Measurements from ENCODE around the gene PSME4. TPM values are rescaled to one million over a fixed set of nuclear protein-coding genes. Genes with fewer than 3 reads are reported as not detected.

Gene PSME4
- total and polyA plus RNA-seq, 4 donors, result 15.4 to 52.8 (median 28.4) TPM

DNA sequence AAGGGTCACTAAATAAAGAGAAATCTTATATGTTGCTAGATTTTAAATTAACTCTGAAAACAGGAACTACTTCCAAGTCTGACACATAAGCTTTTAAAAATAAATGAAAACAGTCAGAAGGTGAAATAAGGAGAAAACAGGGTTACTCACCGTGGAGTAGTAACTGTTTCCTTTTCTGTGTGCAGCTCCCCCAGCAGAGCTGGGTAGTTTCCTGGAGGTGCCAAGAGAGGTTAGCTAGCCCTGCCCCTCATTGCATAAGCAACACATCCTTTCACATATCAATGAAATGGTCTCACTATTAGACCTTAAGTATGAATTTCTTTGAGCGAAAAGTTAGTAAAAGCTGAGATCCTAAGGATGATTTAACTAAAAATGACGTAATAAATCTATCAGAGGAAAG lies 57.1 kb downstream of the PSME4 start:
- no peaks in the 10 kb centered on the region for H3K9me3 ChIP-seq (ENCODE audit: control insufficient read depth in 4 of 4, low read length in 3 of 4)
- H3K36me3 ChIP-seq (ENCODE audit: control insufficient read depth in 4 of 4, insufficient read depth in 3 of 4, low read depth in 1 of 4, low read length in 3 of 4), result peaks cover 9 to 27% (median 17%) of the 10 kb centered on the region in 4 donors
- peaks cover 0 to 1% (median 0%) of the 10 kb centered on the region in 4 donors for H3K4me1 ChIP-seq (ENCODE audit: control insufficient read depth in 4 of 4, insufficient read depth in 4 of 4, low read length in 3 of 4)
- H3K4me3 ChIP-seq (ENCODE audit: low read depth in 1 of 3, low read length in 3 of 3), result no peak overlapping the region
- TF ChIP-seq CTCF (IDR thresholded peaks at IDR 0.05; ENCODE audit: low read depth, low read length, missing input control), result no peak
- TF ChIP-seq, protein P1, sequence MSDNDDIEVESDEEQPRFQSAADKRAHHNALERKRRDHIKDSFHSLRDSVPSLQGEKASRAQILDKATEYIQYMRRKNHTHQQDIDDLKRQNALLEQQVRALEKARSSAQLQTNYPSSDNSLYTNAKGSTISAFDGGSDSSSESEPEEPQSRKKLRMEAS (IDR thresholded peaks at IDR 0.05), result no peak
- WGBS, result 79% methylated on average over 3 of the region's 3 CpGs
- H3K27ac ChIP-seq (ENCODE audit: low read depth in 1 of 2, low read length in 2 of 2), result no peak overlapping the region
- no peak overlapping the region for H3K9ac ChIP-seq (ENCODE audit: low read depth in 1 of 2, low read length in 2 of 2)
- H3K27me3 ChIP-seq (ENCODE audit: control insufficient read depth in 4 of 4, insufficient read depth in 4 of 4, low read length in 3 of 4), result no peaks in the 10 kb centered on the region
- no peak for DNase-seq (ENCODE audit: low spot score)

DNA sequence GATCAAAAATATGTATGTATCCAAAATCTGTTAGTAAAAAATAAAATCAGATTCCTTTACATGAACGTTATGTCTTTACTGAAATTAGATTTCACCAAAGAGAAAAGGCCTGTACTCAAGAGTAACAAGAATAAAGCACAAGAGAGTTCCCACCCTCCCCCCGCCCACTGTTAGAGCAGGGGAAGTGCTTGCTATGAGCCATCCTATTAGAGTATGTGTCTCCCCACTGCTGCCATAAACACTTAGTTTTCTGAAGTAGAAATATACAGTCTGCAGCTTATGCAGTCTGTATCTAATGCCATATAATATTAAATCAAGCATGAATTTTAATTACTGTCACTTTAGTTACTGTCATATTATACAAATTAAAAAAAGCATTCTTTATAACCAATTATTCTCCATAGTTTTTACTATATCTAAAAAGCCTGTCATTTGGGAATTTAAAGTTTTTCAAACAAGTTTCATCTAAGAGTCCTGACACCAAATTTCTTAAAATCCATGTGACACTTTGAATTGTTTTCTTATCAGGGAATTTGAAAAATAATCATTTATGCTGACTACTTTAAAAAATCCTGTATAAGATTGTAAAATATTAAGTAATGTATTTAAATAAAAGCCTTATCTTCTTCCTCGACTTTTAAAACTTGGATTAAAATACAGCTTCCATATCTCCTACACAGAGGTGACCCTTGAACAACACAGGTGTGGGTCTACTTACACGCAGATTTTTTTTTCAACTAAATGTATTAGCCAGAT lies 59.2 kb downstream of the PSME4 start:
- no peak overlapping the region for H3K27ac ChIP-seq (ENCODE audit: low read depth in 1 of 2, low read length in 2 of 2)
- peaks cover 0 to 1% (median 0%) of the 10 kb centered on the region in 4 donors for H3K4me1 ChIP-seq (ENCODE audit: control insufficient read depth in 4 of 4, insufficient read depth in 4 of 4, low read length in 3 of 4)
- WGBS, result 88% methylated on average over 4 of the region's 4 CpGs
- H3K9ac ChIP-seq (ENCODE audit: low read depth in 1 of 2, low read length in 2 of 2), result no peak overlapping the region
- H3K27me3 ChIP-seq (ENCODE audit: control insufficient read depth in 4 of 4, insufficient read depth in 4 of 4, low read length in 3 of 4), result no peaks in the 10 kb centered on the region
- H3K9me3 ChIP-seq (ENCODE audit: control insufficient read depth in 4 of 4, low read length in 3 of 4), result no peaks in the 10 kb centered on the region
- H3K4me3 ChIP-seq (ENCODE audit: low read depth in 1 of 3, low read length in 3 of 3), result no peak overlapping the region
- H3K36me3 ChIP-seq (ENCODE audit: control insufficient read depth in 4 of 4, insufficient read depth in 3 of 4, low read depth in 1 of 4, low read length in 3 of 4), result peaks cover 6 to 23% (median 16%) of the 10 kb centered on the region in 4 donors
- DNase-seq (ENCODE audit: low spot score), result no peak
- TF ChIP-seq TAF1 (conservative IDR thresholded peaks at IDR 0.05) (no peak), EGR1 (IDR thresholded peaks at IDR 0.05; ENCODE audit: low read depth in 2 of 2) (no peak)

DNA sequence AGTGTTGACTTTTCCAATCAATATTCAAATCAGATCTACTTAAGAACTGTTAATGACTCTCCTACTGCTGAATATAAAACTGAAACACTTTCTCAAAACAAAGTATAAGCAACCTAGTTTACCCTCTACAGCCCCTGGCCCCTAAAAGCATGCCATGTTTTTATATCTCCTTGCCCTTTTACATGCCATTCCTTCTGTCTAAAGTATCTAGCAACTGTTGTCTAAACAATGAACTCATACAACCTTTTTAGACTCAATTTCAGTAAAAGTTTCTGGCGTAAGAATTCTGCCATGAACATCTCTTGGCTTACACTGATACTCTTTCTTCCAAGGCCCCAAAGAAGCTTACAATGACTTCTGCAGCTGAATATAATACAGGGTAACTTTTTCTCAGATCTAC lies 63.2 kb downstream of the PSME4 start:
- WGBS, result 83% methylated on average over 1 of the region's 1 CpG
- H3K27ac ChIP-seq (ENCODE audit: low read depth in 1 of 2, low read length in 2 of 2), result no peak overlapping the region
- H3K9me3 ChIP-seq (ENCODE audit: control insufficient read depth in 4 of 4, low read length in 3 of 4), result no peaks in the 10 kb centered on the region
- H3K4me3 ChIP-seq (ENCODE audit: low read depth in 1 of 3, low read length in 3 of 3), result no peak overlapping the region
- no peak overlapping the region for H3K9ac ChIP-seq (ENCODE audit: low read depth in 1 of 2, low read length in 2 of 2)
- no peak for DNase-seq (ENCODE audit: low spot score)
- H3K36me3 ChIP-seq (ENCODE audit: control insufficient read depth in 4 of 4, insufficient read depth in 3 of 4, low read depth in 1 of 4, low read length in 3 of 4), result peaks cover 6 to 37% (median 32%) of the 10 kb centered on the region in 4 donors
- TF ChIP-seq ZBTB33 (IDR thresholded peaks at IDR 0.05) (no peak), YY1 (IDR thresholded peaks at IDR 0.05) (no peak), TAF1 (conservative IDR thresholded peaks at IDR 0.05) (no peak), EGR1 (IDR thresholded peaks at IDR 0.05; ENCODE audit: low read depth in 2 of 2) (no peak), SP1 (IDR thresholded peaks at IDR 0.05) (no peak), HNF4G (IDR thresholded peaks at IDR 0.05) (no peak), GABPA (IDR thresholded peaks at IDR 0.05 in 1 of 2, conservative IDR thresholded peaks at IDR 0.05 in 1 of 2) (no peak), CTCF (IDR thresholded peaks at IDR 0.05; ENCODE audit: low read depth, low read length, missing input control) (no peak)
- TF ChIP-seq, protein P1 (IDR thresholded peaks at IDR 0.05), result no peak
- TF ChIP-seq, protein P2, sequence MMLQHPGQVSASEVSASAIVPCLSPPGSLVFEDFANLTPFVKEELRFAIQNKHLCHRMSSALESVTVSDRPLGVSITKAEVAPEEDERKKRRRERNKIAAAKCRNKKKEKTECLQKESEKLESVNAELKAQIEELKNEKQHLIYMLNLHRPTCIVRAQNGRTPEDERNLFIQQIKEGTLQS (IDR thresholded peaks at IDR 0.05), result no peak
- peaks cover 0 to 1% (median 0%) of the 10 kb centered on the region in 4 donors for H3K4me1 ChIP-seq (ENCODE audit: control insufficient read depth in 4 of 4, insufficient read depth in 4 of 4, low read length in 3 of 4)
- no peaks in the 10 kb centered on the region for H3K27me3 ChIP-seq (ENCODE audit: control insufficient read depth in 4 of 4, insufficient read depth in 4 of 4, low read length in 3 of 4)

All from liver (tissue), 9 donors.